Activated naive CD4-positive, alpha-beta T cell treated with anti-CD3 and anti-CD28 coated beads, Interleukin-2, amount 50 U/mL, for 72 hours (primary cell): ENCODE measurements around the gene SPAG4. TPM values are rescaled to one million over a fixed set of nuclear protein-coding genes. Genes with fewer than 3 reads are reported as not detected.
A peak's percentile ranks its signal among the peaks of the same experiment; 100 is the strongest.

Experiments
- ATAC-seq, 2 donors: fragments of 150-1000 bp; cut with Tn5 transposase; 2 replicates each; pipeline ENCODE4 v1.10.0; 2021; ENCODE audit warnings: mild to moderate bottlenecking in 2 of 2, moderate library complexity in 2 of 2
- DNase-seq, 2 donors: peaks; one replicate each; pipeline ENCODE4 v3.0.0; 2021 to 2022; ENCODE audit warnings: low spot score in 2 of 2
- H3K27ac Mint-ChIP-seq, 2 donors: one replicate each; pipeline ENCODE4 v1.8.0; 2022; ENCODE audit warnings: mild to moderate bottlenecking in 2 of 2, mixed read lengths in 2 of 2
- H3K36me3 Mint-ChIP-seq, 2 donors: one replicate each; pipeline ENCODE4 v1.8.0; 2022; ENCODE audit warnings: mixed read lengths in 2 of 2
- H3K9me3 Mint-ChIP-seq, 2 donors: one replicate each; pipeline ENCODE4 v1.8.0; 2022; ENCODE audit warnings: mixed read lengths in 2 of 2
- total RNA-seq, 2 donors: library from RNA; stranded (reverse); gene quantifications; one replicate each; pipeline ENCODE4 v1.2.3, GENCODE V29; 2022

SPAG4 gene
- total RNA-seq, 2 donors from 2014 or later: 9.6 to 13.2 TPM

- no peak for DNase-seq
- Mint-ChIP-seq H3K9me3 (no peaks in the 10 kb centered on the region), H3K27ac (peak overlapping the region; percentile 99 to 100), H3K36me3 (peaks cover 25 to 69% of the 10 kb centered on the region in 2 donors)
- ATAC-seq: peak; percentile 52 to 56
Observed at GRCh38 chr20:35661053-35661452, 45.4 kb downstream of the SPAG4 start.

- H3K9me3 Mint-ChIP-seq: no peaks in the 10 kb centered on the region
- no peak for ATAC-seq
- H3K36me3 Mint-ChIP-seq: peaks cover 25 to 61% of the 10 kb centered on the region in 2 donors
Observed at GRCh38 chr20:35661908-35662307, 46.3 kb downstream of the SPAG4 start.

GRCh38 chr20:35662551-35662950 lies 46.9 kb downstream of the SPAG4 start:
- Mint-ChIP-seq H3K9me3 (no peaks in the 10 kb centered on the region), H3K27ac (peak overlapping the region; percentile 99 to 100), H3K36me3 (peaks cover 25 to 54% of the 10 kb centered on the region in 2 donors)
- ATAC-seq (peak; percentile 4 to 42), DNase-seq (peak in 1 of 2 donors; percentile 33)

More at GRCh38 chr20:35661908-35662307, 46.3 kb downstream of the SPAG4 start:
- DNase-seq: no peak
- H3K27ac Mint-ChIP-seq: peak overlapping the region; percentile 99 to 100

- Mint-ChIP-seq H3K36me3 (peaks cover 25 to 50% of the 10 kb centered on the region in 2 donors), H3K9me3 (no peaks in the 10 kb centered on the region), H3K27ac (peak overlapping the region; percentile 99 to 100)
- peak; percentile 19 to 38 for ATAC-seq
- DNase-seq: peak; percentile 66 to 75
Observed at GRCh38 chr20:35663516-35664465, 48.2 kb downstream of the SPAG4 start.

GRCh38 chr20:35664466-35665206 lies 49.0 kb downstream of the SPAG4 start, which contains the start of the genes CPNE1 and RBM12:
TSS of gene CPNE1 (minus strand) at chr20:35664900. CDS start at chr20:35632923, 31,977 bp downstream.
TSS of gene RBM12 (minus strand) at chr20:35664900. CDS start at chr20:35655322, 9,578 bp downstream.
- Mint-ChIP-seq H3K27ac (peak within 1 kb of the TSS; percentile 99 to 100), H3K9me3 (no peaks in the 10 kb centered on the region), H3K36me3 (peaks cover 32 to 42% of the 10 kb centered on the region in 2 donors)
- DNase-seq (peak; percentile 91 to 93), ATAC-seq (peak; percentile 59 to 66)

GRCh38 chr20:35665949-35666288 lies 50.3 kb downstream of the SPAG4 start:
- peak overlapping the region in 1 of 2 donors; percentile 100 for H3K27ac Mint-ChIP-seq

GRCh38 chr20:35669221-35669620 lies 53.6 kb downstream of the SPAG4 start:
- DNase-seq: no peak
- peaks cover 16 to 28% of the 10 kb centered on the region in 2 donors for H3K36me3 Mint-ChIP-seq
- no peak overlapping the region for H3K27ac Mint-ChIP-seq
- H3K9me3 Mint-ChIP-seq: no peaks in the 10 kb centered on the region
- no peak for ATAC-seq

More at GRCh38 chr20:35665949-35666288, 50.3 kb downstream of the SPAG4 start:
- H3K9me3 Mint-ChIP-seq: no peaks in the 10 kb centered on the region
- H3K36me3 Mint-ChIP-seq: peaks cover 32 to 33% of the 10 kb centered on the region in 2 donors
- DNase-seq (no peak), ATAC-seq (no peak)

GRCh38 chr20:35669681-35670080 lies 54.1 kb downstream of the SPAG4 start:
- no peaks in the 10 kb centered on the region for H3K9me3 Mint-ChIP-seq
- H3K36me3 Mint-ChIP-seq: peaks cover 11 to 23% of the 10 kb centered on the region in 2 donors
- no peak for DNase-seq
- peak overlapping the region in 1 of 2 donors; percentile 9 for H3K27ac Mint-ChIP-seq
- ATAC-seq: no peak

Other genes with a start within 250 kb of the SPAG4 start
- gene UQCC1, start 203.9 kb upstream of the SPAG4 start, total RNA-seq: 10 to 100 TPM; 58.7 to 69.7 TPM
- under 1 TPM in 1 of 2 donors, not detected in 1; 0.11 TPM for gene GDF5, start 177.6 kb upstream of the SPAG4 start, total RNA-seq
- 10 to 100 TPM; 62.5 to 74.7 TPM for gene CEP250, start 160.2 kb upstream of the SPAG4 start, total RNA-seq
- gene C20orf173, start 86.2 kb upstream of the SPAG4 start, total RNA-seq: not detected
- 100 to 1,000 TPM; 132 to 150 TPM for gene ERGIC3, start 73.8 kb upstream of the SPAG4 start, total RNA-seq
- gene CPNE1, start 49.1 kb downstream of the SPAG4 start, total RNA-seq: 100 to 1,000 TPM; 332 to 352 TPM
- gene RBM12, start 49.1 kb downstream of the SPAG4 start, total RNA-seq: 100 to 1,000 TPM; 110 to 116 TPM
- gene NFS1, start 83.5 kb downstream of the SPAG4 start, total RNA-seq: 10 to 100 TPM; 48.5 to 50.1 TPM
- gene ROMO1, start 83.6 kb downstream of the SPAG4 start, total RNA-seq: 100 to 1,000 TPM; 111 to 120 TPM
- 100 to 1,000 TPM; 343 to 380 TPM for gene RBM39, start 126.4 kb downstream of the SPAG4 start, total RNA-seq
- 10 to 100 TPM; 58.5 to 71.4 TPM for gene PHF20, start 156.2 kb downstream of the SPAG4 start, total RNA-seq